ENCODE measurements around the gene SEPSECS.

Gene SEPSECS

GRCh38 chr4:25154594-25155265 lies 5.5 kb downstream of the SEPSECS start:
- no peak for DNase-seq

DNA sequence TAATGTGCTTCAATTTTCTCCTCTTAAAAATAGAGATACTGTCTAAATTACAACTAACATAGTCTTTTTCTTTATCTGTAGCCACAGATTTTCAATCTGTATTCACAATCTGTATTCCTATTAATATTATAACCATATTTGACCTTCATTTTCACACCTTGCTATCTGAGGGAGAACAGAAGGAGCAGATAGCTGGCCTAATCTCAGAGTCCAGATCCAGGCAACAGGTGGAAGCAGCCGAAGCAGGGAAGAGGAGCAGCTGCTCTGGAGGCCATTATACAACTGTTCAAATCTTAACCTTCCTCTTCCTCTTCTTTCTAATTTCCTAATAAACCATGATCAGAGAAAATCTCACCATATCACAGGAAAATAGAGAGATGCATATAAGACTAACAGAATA lies 14.2 kb downstream of the SEPSECS start:
- no peak for DNase-seq

GRCh38 chr4:25144870-25145481 lies 15.3 kb downstream of the SEPSECS start:
- DNase-seq, result no peak

DNA sequence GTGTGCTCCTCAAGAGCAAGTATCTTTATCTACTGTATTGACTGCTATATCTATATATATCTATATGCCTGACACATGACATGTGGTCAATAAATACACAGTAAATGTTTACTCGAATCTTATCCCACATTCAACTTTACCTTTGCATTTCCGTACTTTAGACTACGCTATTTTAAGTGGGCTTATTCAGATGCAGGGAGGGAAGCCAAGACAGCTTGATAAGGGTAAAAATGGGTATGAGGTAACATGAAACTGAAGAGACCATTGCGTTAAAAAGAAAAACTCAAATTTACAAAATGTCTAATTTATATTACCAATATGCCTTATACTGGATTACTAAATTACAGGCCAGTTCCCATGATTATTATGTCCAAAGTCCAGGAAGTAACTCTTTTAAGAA lies 17.8 kb downstream of the SEPSECS start:
- DNase-seq, result no peak

DNA sequence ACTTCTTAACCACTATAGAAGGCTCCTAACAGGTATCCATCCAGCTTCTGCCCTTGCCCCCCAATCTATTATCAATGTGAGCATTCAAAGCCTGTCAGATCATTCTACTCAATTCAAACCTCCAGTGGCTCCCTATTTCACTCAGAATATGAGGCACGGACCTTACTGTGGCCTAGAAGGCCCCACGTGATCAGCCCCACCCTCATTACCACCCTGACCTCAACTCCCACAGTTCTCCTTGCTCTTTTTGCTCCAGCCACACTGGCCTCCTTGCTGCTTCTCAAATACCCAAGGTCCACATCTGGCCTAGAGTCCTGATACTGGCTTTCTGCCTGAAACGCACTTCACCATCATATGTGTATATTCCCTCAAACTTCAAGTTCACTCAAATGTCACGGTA lies 18.7 kb downstream of the SEPSECS start:
- DNase-seq, result no peak

- DNase-seq, result no peak
Observed at GRCh38 chr4:25133132-25133531, 27.1 kb downstream of the SEPSECS start.

GRCh38 chr4:25131926-25132325 lies 28.3 kb downstream of the SEPSECS start:
- DNase-seq, result no peak

DNA sequence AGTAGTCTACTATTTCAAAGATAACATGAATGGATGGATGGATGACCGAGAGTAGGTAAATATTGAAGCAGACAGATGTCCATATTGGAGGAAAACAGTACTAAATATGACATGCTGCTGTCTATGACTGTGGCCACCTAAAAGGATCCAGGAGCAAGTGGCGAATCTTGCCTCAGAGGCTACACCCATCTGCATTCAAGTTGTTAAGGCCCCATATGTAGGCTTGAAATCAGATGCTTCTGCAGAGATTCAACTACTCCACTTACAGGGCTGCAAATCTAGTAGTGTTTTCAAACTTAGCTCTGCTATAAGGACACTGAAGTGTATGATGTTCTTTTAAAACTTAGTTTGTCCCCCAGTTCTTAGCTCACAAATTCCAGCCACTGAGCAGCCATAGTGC lies 28.9 kb downstream of the SEPSECS start:
- no peak for DNase-seq

DNA sequence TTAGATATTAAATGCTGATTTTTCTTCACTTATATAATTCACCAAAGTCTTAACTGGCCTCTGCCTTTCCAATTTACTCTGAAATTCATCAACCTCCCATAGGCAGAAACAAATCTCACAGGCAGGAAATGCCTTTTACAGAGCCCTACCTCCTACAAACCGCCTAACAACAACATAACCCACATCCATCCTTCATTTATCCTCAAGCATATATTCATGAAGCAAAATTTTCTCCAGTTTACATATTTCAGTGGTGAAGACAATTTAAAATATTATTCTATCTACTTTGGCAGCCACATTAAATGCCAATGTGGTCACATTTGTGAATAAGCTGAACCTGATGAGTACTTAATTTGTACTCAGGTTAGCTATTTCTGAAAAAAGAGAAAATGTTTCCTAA lies 30.3 kb downstream of the SEPSECS start:
- no peak for DNase-seq

DNA sequence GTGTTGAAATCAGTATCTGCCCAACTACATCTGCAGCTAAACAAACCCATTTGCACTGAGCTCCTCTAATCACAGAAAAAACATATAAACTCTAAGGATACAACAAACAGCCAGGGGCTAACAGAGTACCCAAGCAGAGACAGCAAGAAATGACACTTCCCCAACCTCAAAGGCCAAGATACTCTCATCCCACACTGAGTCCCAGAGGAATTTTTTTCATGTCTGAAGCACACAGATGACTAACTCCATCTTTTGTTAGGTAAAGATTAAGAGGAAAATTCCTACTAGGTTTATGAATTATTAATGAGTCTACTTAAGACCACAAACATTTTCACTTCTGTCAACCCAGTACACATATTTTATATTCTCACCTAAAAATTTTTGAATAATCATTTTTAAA lies 31.6 kb downstream of the SEPSECS start:
- no peak for DNase-seq

- DNase-seq, result no peak
Observed at GRCh38 chr4:25123236-25123635, 37.0 kb downstream of the SEPSECS start.

DNA sequence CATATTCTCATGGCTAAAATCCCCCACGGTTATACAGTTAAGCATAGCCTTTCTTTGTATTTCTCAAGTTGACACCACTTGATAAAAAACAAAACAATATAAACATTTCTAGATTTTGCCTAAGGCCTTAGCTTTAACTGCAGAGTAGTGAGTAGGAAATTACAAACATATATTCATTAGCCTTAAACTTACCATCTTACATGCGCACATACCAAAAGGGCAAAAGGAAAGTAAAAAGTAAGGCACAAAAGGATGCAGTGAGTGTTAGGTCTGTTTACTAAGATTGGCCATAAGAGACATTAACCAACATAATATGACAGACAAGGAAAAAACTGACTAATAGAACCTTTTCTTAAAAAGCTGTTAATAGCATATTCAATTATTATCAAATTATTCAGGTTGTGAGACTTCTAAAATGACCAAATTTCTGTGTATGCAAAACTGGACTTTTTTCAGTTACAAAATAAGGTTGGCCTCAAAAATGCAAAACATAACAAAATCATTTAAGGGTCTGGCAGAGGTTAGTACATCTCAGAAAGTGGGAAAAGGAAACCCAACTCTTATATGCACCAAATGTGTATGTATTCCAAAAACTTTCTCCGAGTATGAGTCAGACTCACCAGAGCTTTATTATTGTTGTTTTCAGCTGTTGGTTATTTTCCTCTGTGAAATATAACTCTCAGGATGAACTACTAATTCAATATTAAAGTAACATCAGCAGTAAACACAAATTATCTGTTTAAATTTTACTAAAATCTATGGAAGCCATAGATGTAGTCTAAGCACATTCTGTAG lies 39.9 kb downstream of the SEPSECS start:
- DNase-seq, result no peak

DNA sequence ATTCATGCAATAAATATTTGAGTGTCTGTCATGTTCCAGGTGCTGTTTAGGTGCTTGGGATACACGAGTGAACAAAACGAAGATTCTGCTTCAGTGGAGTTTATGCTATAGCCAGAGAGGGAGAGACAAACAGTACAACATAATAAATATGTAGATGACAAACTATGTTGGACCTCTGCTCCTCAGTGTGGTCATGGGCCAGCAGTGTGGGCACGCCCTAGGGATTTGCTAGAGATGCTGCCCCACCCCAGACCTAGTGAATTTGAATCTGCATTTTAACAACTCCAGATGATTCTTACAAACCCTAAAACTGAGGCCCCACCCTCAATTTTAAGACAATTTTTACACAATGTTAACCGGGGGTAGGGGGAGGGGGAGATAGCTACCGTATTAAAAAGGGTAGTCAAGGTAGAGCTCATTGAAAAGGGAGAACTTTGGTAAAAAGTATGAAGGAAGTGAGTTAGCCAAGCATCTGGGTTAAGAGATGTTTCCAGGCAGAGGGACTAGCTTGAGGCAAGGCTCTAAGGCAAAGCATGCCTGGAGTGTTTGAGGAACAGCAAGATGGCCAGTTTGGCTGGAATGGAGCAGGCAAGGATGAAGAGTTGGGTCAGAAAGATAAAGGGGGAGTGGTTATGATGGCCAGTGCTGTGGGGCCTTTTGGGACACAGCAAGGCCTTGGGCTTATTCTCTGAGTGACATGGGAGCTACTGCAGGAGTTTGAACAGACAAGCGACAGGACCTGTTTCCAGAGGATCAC lies 42.4 kb downstream of the SEPSECS start:
- no peak for DNase-seq

DNA sequence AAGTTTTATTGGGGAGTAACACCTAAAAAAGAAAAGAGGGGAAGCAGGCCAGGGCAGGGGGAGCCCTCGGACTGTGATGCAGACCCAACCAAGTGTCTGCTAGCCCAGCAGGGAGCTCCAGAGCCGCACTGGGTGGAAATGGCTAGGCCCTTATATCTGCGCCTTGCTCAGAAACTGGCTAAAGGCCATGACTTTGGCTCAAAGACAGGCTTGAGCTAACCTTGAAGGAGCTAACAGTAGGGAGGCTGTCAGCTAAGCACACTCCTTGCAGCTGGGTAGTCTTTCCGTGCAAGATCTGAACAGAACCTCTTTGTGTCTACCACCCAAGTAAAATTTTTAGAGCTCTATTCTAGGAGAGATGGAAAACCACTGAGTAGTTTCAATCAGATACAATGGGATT lies 43.0 kb downstream of the SEPSECS start:
- no peak for DNase-seq

DNA sequence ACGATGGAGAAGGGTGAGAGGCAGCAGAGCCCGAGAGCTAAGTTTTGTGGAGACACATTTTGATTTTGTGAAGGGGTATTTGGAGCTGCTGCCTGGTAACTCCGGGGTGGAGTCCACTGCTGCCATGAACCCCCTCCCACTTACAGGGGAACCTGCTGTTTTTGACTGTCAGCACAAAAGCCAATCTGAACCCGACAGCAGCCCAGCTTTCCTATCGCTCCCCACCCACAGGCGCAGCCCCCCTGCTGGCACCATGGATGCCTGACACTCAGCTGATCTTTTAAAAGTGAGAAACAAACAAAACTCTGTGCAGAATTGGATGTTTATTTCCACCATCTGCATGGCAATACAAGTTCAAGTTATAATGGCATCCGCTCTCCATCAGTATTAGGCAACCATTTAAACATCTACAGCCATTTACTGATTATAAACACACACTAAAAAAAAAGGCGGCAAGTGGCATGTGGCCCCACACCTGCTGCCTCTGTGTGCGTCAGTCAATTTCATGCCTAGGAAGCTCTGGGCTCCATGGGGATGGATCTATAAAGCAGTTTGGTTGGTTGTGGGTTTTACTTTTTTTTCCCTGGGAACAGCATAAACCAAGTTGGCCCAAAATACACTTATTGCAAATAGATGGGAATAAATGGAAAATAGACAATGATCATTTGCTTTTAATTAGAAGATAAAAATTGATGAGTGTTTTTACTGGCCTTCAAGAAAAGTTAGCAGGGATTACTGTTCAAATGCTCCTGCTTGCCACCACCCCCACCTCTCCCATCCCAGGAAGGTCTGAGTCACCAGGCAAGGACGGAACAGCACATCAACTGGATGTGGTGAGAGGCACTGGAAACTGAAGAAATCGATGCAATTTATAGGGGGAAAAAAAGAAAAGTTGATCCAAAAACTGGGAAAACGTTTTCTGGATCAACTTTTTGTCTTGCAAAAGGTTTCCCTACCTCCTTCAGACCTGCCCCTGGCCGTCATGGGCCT lies 46.0 kb downstream of the SEPSECS start:
- no peak for DNase-seq

- DNase-seq, result no peak
Observed at GRCh38 chr4:25112995-25113380, 47.3 kb downstream of the SEPSECS start.

GRCh38 chr4:25112366-25112994 lies 47.8 kb downstream of the SEPSECS start:
- no peak for DNase-seq

GRCh38 chr4:25111648-25112196 lies 48.5 kb downstream of the SEPSECS start:
- DNase-seq, result no peak

GRCh38 chr4:25110527-25111329 lies 49.5 kb downstream of the SEPSECS start:
- DNase-seq, result no peak

DNA sequence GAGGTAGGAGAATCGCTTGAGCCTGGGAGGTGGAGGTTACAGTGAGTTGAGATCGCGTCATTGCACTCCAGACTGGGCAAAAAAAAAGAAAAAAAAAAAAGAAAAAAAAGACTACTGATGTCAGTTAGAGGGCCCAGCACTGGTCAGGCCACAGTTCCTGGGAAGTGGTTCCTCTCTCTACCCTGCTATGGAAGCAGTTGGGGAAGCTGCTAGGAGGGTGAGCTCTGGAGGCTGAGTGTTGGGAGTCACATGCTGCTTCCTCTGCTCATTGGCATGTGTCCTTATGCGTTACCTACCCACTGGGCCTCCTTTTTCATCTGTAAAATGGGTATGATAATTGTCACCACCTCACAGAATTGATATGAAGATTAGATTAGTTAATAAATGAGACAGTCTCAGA lies 50.7 kb downstream of the SEPSECS start:
- DNase-seq, result no peak

DNA sequence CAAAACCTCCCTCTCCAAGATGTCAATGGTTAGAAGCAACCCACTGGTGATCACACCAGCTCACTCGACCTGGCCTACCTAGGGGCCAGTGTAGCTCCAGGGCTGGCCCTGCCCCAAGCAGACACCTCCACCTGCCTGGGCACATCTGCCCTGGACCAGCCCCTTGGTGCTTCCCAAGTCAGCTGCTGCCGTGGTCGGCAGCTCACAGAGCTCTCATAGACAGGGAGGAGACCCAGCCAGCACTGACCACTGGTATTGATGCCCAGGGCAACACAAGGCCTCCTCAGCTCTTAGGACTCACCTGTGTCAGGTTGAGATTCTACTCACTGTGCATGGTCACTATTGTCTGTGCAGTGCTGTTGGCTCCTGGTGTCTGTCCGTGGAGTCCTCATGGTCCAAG lies 51.7 kb downstream of the SEPSECS start:
- no peak for DNase-seq

Data from NCI-H1930 (cell line).